Natural killer cell (primary cell): Measurements from ENCODE around the gene ESYT2. TPM values are rescaled to one million over a fixed set of nuclear protein-coding genes. Genes with fewer than 3 reads are reported as not detected.
A peak's percentile ranks its signal among the peaks of the same experiment; 100 is the strongest.

Experiments used
- ATAC-seq, 3 donors: fragments of 150-1000 bp in 2 of 3; fragments of 200-7000 bp in 1 of 3; cut with Tn5 transposase; 1 replicate in 1 of 3; 2 replicates in 2 of 3; pipeline ENCODE4 v1.10.0; 2021; ENCODE audit warnings: mild to moderate bottlenecking in 2 of 3, moderate library complexity in 2 of 3
- DNase-seq, 2 donors: peaks; one replicate each; pipeline versions ENCODE4 v3.0.0 to v3.0.0-alpha.2; 2013 to 2021; ENCODE audit warnings: mixed read lengths in 1 of 2
- H3K27ac ChIP-seq: one replicate; pipeline ENCODE4 v1.5.1; 2013; ENCODE audit warnings: mild to moderate bottlenecking, low read length
- H3K27me3 ChIP-seq: one replicate; pipeline ENCODE4 v1.6.1; 2013; ENCODE audit warnings: low read length; ENCODE audit not compliant: control insufficient read depth, insufficient read depth
- H3K36me3 ChIP-seq: one replicate; pipeline ENCODE4 v1.6.1; 2013; ENCODE audit warnings: low read length; ENCODE audit not compliant: control insufficient read depth, insufficient read depth
- H3K4me1 ChIP-seq: one replicate; pipeline ENCODE4 v1.6.1; 2013; ENCODE audit warnings: low read length; ENCODE audit not compliant: control insufficient read depth, insufficient read depth
- H3K4me3 ChIP-seq: one replicate; pipeline ENCODE4 v1.5.1; 2013; ENCODE audit warnings: low read length
- H3K9me3 ChIP-seq: one replicate; pipeline ENCODE4 v1.6.1; 2013; ENCODE audit warnings: low read length; ENCODE audit not compliant: control insufficient read depth, insufficient read depth
- H3K27ac Mint-ChIP-seq, 2 donors: one replicate each; pipeline ENCODE4 v1.8.0; 2022; ENCODE audit warnings: mild to moderate bottlenecking in 2 of 2, mixed read lengths in 2 of 2, moderate library complexity in 1 of 2
- H3K27me3 Mint-ChIP-seq, 2 donors: one replicate each; pipeline ENCODE4 v1.8.0; 2022; ENCODE audit warnings: low read depth in 2 of 2, mixed read lengths in 2 of 2
- H3K36me3 Mint-ChIP-seq: one replicate; pipeline ENCODE4 v1.8.0; 2022; ENCODE audit warnings: mixed read lengths
- H3K4me1 Mint-ChIP-seq, 2 donors: one replicate each; pipeline ENCODE4 v1.8.0; 2022; ENCODE audit warnings: mixed read lengths in 2 of 2
- H3K4me3 Mint-ChIP-seq: one replicate; pipeline ENCODE4 v1.8.0; 2022; ENCODE audit warnings: mild to moderate bottlenecking, moderate library complexity, mixed read lengths
- H3K9me3 Mint-ChIP-seq, 2 donors: one replicate each; pipeline ENCODE4 v1.8.0; 2022; ENCODE audit warnings: mixed read lengths in 2 of 2
- WGBS: methylation state at CpG from one replicate; pipeline ENCODE4 v1.1.7; 2013; ENCODE audit warnings: missing lambda C conversion rate; ENCODE audit not compliant: insufficient coverage; 5-methylcytosine and 5-hydroxymethylcytosine counted together
- intact Hi-C: fragments of 100-400 bp; cut with micrococcal nuclease; formaldehyde crosslinking; loops from one replicate; pipeline ENCODE4 v1.14.2; 2022
- total RNA-seq, 4 donors: library from RNA; stranded (reverse); fragments of 120-200 nt in 1 of 4; gene quantifications; one replicate each; pipeline versions ENCODE4 v1.2.3 to v1.2.4, GENCODE V29; 2013 to 2022
- TF ChIP-seq, protein P1 (sequence below): fragments of 200-600 bp; IDR thresholded peaks from one replicate; pipeline ENCODE4 v1.8.0; 2022; ENCODE audit warnings: antibody characterized with exemption

ESYT2 gene
- total RNA-seq, 3 donors from 2014 or later (not counting 1 experiment from before 2014, with no cell fraction given): 137 to 163 (median 160) TPM

DNA sequence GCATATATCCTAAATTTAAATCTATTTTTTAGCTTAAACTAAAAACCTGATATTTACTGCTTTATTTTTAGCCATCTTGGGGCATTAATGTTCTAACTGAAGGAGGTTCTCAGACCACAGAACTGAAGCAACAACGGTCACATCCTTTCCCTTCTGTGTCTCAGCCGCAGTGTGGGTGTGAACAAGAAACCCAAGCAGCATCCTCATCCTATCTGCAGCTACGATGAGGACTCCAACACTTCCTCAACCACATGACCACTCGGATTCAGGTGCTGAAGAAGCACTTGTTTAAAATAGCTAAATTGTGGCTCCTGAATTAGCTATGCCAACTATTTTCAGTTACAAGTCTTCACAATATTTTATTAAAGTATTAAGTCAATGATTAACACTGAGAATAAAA, 5.3 kb downstream of the ESYT2 start:
- 0% methylated on average over 4 of the region's 4 CpGs for WGBS
- peaks cover 55% of the 10 kb centered on the region in 2 donors for H3K4me1 Mint-ChIP-seq
- peak; percentile 64 to 87 (median 86) for ATAC-seq
- H3K27ac Mint-ChIP-seq: peak overlapping the region; percentile 88 to 89
- Histone ChIP-seq H3K27me3 (no peaks in the 10 kb centered on the region), H3K9me3 (no peaks in the 10 kb centered on the region), H3K4me3 (peak overlapping the region; percentile 6), H3K4me1 (peaks cover 55% of the 10 kb centered on the region), H3K27ac (peak overlapping the region; percentile 66), H3K36me3 (no peaks in the 10 kb centered on the region)
- H3K9me3 Mint-ChIP-seq: no peaks in the 10 kb centered on the region
- TF ChIP-seq, protein P1, sequence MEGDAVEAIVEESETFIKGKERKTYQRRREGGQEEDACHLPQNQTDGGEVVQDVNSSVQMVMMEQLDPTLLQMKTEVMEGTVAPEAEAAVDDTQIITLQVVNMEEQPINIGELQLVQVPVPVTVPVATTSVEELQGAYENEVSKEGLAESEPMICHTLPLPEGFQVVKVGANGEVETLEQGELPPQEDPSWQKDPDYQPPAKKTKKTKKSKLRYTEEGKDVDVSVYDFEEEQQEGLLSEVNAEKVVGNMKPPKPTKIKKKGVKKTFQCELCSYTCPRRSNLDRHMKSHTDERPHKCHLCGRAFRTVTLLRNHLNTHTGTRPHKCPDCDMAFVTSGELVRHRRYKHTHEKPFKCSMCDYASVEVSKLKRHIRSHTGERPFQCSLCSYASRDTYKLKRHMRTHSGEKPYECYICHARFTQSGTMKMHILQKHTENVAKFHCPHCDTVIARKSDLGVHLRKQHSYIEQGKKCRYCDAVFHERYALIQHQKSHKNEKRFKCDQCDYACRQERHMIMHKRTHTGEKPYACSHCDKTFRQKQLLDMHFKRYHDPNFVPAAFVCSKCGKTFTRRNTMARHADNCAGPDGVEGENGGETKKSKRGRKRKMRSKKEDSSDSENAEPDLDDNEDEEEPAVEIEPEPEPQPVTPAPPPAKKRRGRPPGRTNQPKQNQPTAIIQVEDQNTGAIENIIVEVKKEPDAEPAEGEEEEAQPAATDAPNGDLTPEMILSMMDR: no peak
- H3K4me3 Mint-ChIP-seq: peak overlapping the region; percentile 79
- H3K36me3 Mint-ChIP-seq: peaks cover 12% of the 10 kb centered on the region
- H3K27me3 Mint-ChIP-seq: no peaks in the 10 kb centered on the region
- DNase-seq: peak; percentile 82 to 92
- intact Hi-C loops: loop anchor here (1.0 to 5.0 kb wide), 2 partner anchors 20 to 112 kb away; no protein-coding TSS in a partner anchor

DNA sequence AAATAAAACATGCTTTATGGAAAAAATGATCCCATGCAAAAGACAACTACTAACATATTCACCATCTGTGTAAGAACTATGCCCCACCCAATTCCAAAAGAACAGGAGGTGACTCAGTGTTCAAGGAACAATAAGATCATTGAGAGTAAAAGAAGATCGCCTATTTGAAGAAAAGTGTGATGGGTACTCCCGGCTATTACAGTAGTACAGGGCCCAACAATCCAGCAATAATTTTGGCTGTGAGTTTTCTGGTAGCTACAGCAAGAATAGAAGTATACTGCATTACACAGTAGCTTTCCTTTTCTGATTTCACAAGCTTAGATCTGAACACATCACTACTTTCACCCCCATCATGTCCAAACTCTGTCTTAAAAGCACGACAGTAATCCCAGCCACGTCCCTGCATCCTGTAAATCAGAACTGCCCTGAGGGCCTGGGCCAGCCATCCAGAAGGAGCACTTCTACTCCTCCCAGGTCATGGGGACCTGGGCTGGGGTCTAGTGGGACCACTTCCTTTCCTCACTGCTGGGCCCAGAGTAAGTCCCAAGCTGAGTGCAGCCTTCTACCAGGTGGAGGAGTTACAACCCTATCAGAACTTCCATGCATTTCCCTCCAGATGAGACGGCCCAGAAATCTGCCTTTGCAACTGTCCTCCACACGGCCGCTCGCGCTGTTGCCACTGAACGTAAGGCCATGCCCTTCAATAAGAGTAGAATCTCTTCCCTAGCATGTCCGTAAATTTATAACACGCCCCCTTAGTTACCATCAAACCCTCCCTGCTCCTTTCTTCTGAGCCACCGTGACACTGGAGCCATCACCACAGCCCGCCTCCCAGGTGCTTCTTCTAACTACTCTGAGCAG, 7.9 kb downstream of the ESYT2 start:
- WGBS: 49% methylated on average over 14 of the region's 14 CpGs
- intact Hi-C loops: loop anchor here (5.0 kb wide), 1 partner anchor 109 kb away; no protein-coding TSS in a partner anchor

DNA sequence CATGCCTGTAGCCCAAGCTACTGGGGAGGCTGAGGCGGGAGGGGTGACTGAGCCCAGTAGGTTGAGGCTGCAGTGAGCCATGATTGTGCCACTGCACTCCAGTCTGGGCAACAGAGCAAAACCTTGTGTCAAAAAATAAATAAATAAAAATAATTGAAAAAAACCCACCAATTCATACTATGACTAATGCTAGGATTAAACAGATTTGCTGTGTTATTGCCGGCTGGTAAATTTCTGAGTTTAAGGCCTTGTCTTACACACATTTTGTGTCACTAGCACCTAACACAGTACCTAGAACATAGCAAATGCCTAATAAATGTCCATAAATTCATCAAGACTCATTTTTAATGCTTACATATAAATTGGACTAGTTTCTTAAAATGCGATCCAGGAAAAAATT, 8.7 kb downstream of the ESYT2 start:
- H3K27ac ChIP-seq: no peak overlapping the region
- Mint-ChIP-seq H3K4me1 (peaks cover 75 to 76% of the 10 kb centered on the region in 2 donors), H3K27me3 (no peaks in the 10 kb centered on the region), H3K9me3 (no peaks in the 10 kb centered on the region), H3K27ac (peak overlapping the region; percentile 88 to 99), H3K36me3 (no peaks in the 10 kb centered on the region), H3K4me3 (peak overlapping the region; percentile 82)
- H3K36me3 ChIP-seq: peaks cover 2% of the 10 kb centered on the region
- intact Hi-C loops: loop anchor here (5.0 kb wide), 1 partner anchor 108 kb away; no protein-coding TSS in a partner anchor
- H3K4me3 ChIP-seq: no peak overlapping the region
- WGBS: 94% methylated on average over 2 of the region's 3 CpGs
- TF ChIP-seq, protein P1: no peak
- DNase-seq: no peak
- ATAC-seq: no peak
- no peaks in the 10 kb centered on the region for H3K9me3 ChIP-seq
- H3K27me3 ChIP-seq: no peaks in the 10 kb centered on the region
- peaks cover 63% of the 10 kb centered on the region for H3K4me1 ChIP-seq

More for the DNA sequence above, 7.9 kb downstream of the ESYT2 start:
- H3K27ac ChIP-seq: peak overlapping the region; percentile 53
- Mint-ChIP-seq H3K4me1 (peaks cover 70% of the 10 kb centered on the region in 2 donors), H3K9me3 (no peaks in the 10 kb centered on the region), H3K27me3 (no peaks in the 10 kb centered on the region), H3K27ac (peak overlapping the region; percentile 88 to 99), H3K4me3 (peak overlapping the region; percentile 82), H3K36me3 (no peaks in the 10 kb centered on the region)
- no peak for ATAC-seq
- H3K36me3 ChIP-seq: no peaks in the 10 kb centered on the region
- no peak overlapping the region for H3K4me3 ChIP-seq
- no peaks in the 10 kb centered on the region for H3K27me3 ChIP-seq
- H3K9me3 ChIP-seq: no peaks in the 10 kb centered on the region
- peak in 1 of 2 donors; percentile 50 for DNase-seq
- peaks cover 62% of the 10 kb centered on the region for H3K4me1 ChIP-seq
- TF ChIP-seq, protein P1: no peak
